HK-2 (cell line): Measurements from ENCODE around the gene MACROH2A1.

Source experiments
- DNase-seq: peaks from one replicate; pipeline ENCODE4 v3.0.0-alpha.2; 2018; ENCODE audit not compliant: unreplicated experiment

Gene MACROH2A1

GRCh38 chr5:135330798-135331096 is 68.3 kb downstream of the MACROH2A1 start:
- no peak for DNase-seq

GRCh38 chr5:135329913-135330797 is 68.9 kb downstream of the MACROH2A1 start:
- no peak for DNase-seq

GRCh38 chr5:135329066-135329912 is 69.7 kb downstream of the MACROH2A1 start:
- no peak for DNase-seq

GRCh38 chr5:135328128-135328687 is 70.8 kb downstream of the MACROH2A1 start:
- DNase-seq, result no peak

- DNase-seq, result no peak
Observed at GRCh38 chr5:135327429-135328127, 71.5 kb downstream of the MACROH2A1 start.

- DNase-seq, result no peak
Observed at GRCh38 chr5:135326296-135327254, 72.5 kb downstream of the MACROH2A1 start.

GRCh38 chr5:135324897-135325650 is 74.0 kb downstream of the MACROH2A1 start:
- DNase-seq, result no peak

GRCh38 chr5:135324160-135324559 is 74.9 kb downstream of the MACROH2A1 start:
- no peak for DNase-seq

- DNase-seq, result no peak
Observed at GRCh38 chr5:135323701-135324132, 75.3 kb downstream of the MACROH2A1 start.

- no peak for DNase-seq
Observed at GRCh38 chr5:135323227-135323626, 75.8 kb downstream of the MACROH2A1 start.

- DNase-seq, result no peak
Observed at GRCh38 chr5:135322744-135323143, 76.3 kb downstream of the MACROH2A1 start.

GRCh38 chr5:135322271-135322670 is 76.8 kb downstream of the MACROH2A1 start:
- DNase-seq, result no peak

GRCh38 chr5:135320718-135321484 is 78.1 kb downstream of the MACROH2A1 start:
- no peak for DNase-seq

GRCh38 chr5:135319928-135320606 is 79.0 kb downstream of the MACROH2A1 start:
- DNase-seq, result no peak

- DNase-seq, result no peak
Observed at GRCh38 chr5:135319458-135319857, 79.6 kb downstream of the MACROH2A1 start.

- no peak for DNase-seq
Observed at GRCh38 chr5:135318924-135319323, 80.1 kb downstream of the MACROH2A1 start.

- no peak for DNase-seq
Observed at GRCh38 chr5:135318037-135318436, 81.0 kb downstream of the MACROH2A1 start.

- no peak for DNase-seq
Observed at GRCh38 chr5:135317286-135317685, 81.7 kb downstream of the MACROH2A1 start.

- no peak for DNase-seq
Observed at GRCh38 chr5:135315386-135315785, 83.6 kb downstream of the MACROH2A1 start.
